ENCODE results near the gene BNC2.

DNA sequence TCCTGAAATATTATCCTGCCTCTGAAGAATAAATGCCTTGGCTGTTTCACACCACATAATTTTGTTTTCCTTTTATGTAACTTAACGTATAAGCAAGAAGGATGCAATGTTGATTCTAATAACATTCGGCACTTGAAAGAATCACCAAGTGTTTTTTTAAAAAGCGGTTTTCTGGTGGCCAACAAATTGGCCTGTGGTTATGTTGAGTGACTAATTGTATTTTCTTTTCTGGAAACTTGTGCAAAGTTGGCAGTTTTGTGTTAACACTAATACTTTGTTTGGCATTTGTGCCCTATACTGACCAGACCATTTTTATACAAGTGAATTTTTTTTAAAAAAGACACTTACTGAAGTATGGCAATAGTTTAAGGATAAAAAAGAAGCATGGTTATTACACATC lies 452.7 kb downstream of the BNC2 start:
- TF ChIP-seq, protein P1, sequence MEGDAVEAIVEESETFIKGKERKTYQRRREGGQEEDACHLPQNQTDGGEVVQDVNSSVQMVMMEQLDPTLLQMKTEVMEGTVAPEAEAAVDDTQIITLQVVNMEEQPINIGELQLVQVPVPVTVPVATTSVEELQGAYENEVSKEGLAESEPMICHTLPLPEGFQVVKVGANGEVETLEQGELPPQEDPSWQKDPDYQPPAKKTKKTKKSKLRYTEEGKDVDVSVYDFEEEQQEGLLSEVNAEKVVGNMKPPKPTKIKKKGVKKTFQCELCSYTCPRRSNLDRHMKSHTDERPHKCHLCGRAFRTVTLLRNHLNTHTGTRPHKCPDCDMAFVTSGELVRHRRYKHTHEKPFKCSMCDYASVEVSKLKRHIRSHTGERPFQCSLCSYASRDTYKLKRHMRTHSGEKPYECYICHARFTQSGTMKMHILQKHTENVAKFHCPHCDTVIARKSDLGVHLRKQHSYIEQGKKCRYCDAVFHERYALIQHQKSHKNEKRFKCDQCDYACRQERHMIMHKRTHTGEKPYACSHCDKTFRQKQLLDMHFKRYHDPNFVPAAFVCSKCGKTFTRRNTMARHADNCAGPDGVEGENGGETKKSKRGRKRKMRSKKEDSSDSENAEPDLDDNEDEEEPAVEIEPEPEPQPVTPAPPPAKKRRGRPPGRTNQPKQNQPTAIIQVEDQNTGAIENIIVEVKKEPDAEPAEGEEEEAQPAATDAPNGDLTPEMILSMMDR (conservative IDR thresholded peaks at IDR 0.05 in 1 of 2, IDR thresholded peaks at IDR 0.05 in 1 of 2; ENCODE audit: low read depth in 1 of 2, low read length in 2 of 2), result no peak
- TF ChIP-seq EZH2 (IDR thresholded peaks at IDR 0.05; ENCODE audit: low read length, missing control alignments), result no peak

All from fibroblast of lung (primary cell).